Fibroblast of villous mesenchyme (primary cell): ENCODE results near the gene ABHD16B. TPM values are rescaled to one million over a fixed set of nuclear protein-coding genes. Genes with fewer than 3 reads are reported as not detected.

ENCODE experiments used
- DNase-seq: peaks from one replicate; pipeline ENCODE4 v3.0.0-alpha.2; 2010; ENCODE audit warnings: low read depth
- H3K4me3 ChIP-seq: 2 replicates; pipeline ENCODE4 v1.5.1; 2011; ENCODE audit warnings: low read depth, mild to moderate bottlenecking, low read length
- total RNA-seq: library from RNA; depleted of rRNA; stranded (reverse); fragments of >200 nt; gene quantifications from 2 replicates; pipeline ENCODE4 v1.2.3, GENCODE V29; 2012
- TF ChIP-seq, protein P1 (sequence below): IDR thresholded peaks from 2 replicates; pipeline ENCODE4 v1.5.1; 2012; ENCODE audit warnings: low read depth, mild to moderate bottlenecking, low read length; ENCODE audit not compliant: insufficient read depth

ABHD16B gene
- total RNA-seq, 1 donor = not detected

DNA sequence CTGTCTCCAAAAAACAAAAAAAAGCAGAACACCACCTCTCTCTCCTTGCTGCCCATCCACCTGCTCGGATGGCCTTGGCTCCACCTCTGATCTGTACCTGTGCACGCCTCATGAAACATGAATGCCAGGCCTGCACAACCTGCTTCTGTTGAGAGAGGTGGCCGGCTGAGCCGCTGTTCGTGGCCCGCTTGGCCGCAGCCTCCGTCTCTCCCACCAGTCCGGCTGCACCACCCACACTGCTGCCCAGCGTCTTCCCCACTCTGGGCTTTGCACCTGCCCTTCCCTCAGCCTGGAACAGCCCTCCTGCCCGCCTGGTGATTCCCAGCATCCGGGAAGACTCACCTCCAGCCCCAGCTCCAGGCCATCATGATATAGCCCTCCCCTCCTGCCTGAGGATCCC, 18.1 kb upstream of the ABHD16B start:
- DNase-seq = no peak
- TF ChIP-seq, protein P1, sequence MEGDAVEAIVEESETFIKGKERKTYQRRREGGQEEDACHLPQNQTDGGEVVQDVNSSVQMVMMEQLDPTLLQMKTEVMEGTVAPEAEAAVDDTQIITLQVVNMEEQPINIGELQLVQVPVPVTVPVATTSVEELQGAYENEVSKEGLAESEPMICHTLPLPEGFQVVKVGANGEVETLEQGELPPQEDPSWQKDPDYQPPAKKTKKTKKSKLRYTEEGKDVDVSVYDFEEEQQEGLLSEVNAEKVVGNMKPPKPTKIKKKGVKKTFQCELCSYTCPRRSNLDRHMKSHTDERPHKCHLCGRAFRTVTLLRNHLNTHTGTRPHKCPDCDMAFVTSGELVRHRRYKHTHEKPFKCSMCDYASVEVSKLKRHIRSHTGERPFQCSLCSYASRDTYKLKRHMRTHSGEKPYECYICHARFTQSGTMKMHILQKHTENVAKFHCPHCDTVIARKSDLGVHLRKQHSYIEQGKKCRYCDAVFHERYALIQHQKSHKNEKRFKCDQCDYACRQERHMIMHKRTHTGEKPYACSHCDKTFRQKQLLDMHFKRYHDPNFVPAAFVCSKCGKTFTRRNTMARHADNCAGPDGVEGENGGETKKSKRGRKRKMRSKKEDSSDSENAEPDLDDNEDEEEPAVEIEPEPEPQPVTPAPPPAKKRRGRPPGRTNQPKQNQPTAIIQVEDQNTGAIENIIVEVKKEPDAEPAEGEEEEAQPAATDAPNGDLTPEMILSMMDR = no peak
- H3K4me3 ChIP-seq = no peak overlapping the region

DNA sequence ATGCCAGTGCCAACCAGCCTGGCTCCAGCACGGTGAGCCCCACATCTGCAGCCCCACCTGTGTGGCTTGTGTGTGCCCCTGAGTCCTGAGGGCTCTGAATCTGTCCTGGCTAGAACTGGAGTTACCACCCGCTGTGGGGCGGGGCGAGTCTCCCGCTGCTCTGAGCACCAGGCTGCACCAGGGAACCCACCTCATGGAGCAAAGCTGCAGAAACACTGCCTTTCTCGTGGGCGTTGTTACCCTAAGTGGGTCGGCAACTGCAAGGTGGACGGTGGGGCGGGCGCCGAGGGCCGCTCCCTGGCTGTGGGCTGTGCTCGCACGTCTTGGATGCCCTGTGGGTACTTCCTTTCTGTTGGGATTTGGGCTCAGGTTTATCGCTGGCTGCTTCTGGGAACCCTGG, 17.5 kb upstream of the ABHD16B start:
- no peak for DNase-seq
- no peak overlapping the region for H3K4me3 ChIP-seq
- TF ChIP-seq, protein P1 = no peak

DNA sequence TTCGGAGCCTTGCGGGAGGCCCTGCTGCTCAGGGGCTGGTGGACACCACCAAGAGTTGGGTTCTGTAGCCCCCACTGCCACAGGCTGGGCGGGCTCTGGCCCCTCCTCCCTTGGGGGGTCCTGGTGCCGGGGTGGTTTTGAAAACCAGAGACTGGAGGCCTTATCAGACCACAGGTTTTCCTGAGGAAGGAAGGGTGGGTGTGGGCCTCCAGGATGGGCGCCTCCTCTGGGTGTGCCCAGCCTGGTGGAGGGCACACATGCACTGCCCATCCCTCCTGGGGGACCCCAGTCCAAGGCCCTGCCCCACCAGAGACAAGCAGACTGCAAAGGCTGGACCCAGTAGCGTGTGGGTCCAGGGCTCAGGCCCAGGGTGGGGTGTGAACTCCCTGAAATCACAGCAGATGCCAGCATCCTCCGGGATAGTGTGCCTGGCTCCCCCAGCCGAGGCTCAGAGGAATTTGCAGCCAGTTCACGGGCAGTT, 16.7 kb upstream of the ABHD16B start:
- TF ChIP-seq, protein P1 = no peak
- no peak for DNase-seq
- H3K4me3 ChIP-seq = no peak overlapping the region

DNA sequence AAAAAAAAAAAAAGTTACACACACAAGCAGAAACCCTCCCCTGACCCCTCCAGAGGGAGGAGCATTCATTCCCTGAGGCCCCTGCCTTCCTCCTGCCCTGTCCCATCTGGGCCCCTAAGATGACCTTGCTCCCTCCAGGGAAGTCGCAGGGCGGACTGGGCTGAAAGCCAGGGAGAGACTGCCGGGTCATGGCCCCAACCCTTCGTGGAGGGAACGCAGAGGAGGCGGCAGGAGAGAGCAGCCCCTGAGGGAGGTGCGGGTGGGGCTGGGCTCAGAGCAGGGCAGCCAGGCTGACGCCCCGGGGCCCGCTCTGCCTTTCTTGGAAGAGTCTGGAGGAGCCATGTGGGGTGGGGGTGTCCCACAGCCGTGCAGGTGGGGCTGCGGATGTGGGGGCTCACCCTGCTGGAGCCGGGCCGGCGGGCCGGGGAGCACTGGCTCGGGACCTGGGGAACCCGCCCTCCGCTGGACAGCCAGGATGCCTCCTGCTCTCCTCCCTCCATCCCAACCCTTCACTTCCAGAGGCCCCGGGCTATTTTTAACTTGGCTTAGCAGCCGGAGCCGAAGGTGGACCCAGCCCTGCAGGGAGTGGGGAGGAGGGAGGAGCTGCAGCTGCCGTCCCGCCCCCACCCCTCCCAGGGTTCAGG, 15.0 kb upstream of the ABHD16B start:
- H3K4me3 ChIP-seq = peak overlapping the region; percentile 0
- peak; percentile 61 for DNase-seq
- TF ChIP-seq, protein P1 = no peak

DNA sequence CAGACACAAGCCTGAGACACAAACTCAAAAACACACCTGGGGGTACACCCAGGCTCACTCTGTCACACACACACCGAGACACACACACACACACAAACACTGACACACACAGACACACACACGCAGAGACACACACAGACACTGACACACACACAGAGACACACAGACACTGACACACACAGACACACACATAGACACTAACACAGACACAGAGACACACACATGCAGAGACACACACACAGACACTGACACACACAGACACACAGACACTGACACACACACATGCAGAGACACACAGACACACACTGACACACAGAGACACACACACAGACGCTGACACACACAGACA, 14.4 kb upstream of the ABHD16B start:
- no peak for DNase-seq
- TF ChIP-seq, protein P1 = no peak
- H3K4me3 ChIP-seq = no peak overlapping the region

DNA sequence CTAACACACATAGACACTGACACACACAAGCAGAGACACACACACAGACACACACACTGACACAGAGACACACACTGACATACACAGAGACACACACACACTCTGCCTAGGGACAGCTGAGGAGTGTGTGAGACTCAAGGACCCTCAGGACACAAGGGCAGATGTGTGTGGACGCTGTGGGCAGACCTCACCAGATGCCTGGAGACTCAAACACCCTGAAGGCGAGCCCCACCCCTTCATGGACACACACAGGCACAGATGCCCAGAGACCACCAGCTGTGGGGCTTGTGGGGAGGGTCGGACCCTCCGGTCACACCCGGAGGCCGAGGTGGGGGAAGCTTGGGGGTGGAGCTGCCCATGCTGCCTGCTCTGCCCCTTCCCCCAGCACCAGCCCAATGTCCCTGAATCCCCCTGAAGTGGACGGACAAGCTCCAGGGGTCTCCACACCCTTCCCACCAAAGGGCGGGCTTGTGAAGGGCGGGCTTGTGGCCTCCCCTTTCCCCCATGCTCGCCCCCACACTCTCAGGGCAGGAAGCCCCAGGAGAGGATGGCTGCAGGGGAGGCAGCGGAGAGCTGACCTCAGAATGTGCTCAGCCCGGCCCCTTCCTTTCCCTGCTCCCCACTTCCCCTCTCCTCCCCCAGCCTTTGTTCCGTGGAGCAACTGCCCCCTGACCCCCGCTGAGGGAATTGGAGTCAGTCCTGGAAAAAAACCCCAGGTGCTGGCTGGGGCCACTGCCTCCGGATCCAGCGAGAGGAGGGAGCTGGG, 13.9 kb upstream of the ABHD16B start:
- no peak overlapping the region for H3K4me3 ChIP-seq
- TF ChIP-seq, protein P1 = no peak
- no peak for DNase-seq
